ENCODE measurements around the gene STBD1. TPM values are rescaled to one million over a fixed set of nuclear protein-coding genes. Genes with fewer than 3 reads are reported as not detected.

STBD1 gene
- total RNA-seq, 1 experiment from 2014 or later = 3.8 TPM

GRCh38 chr4:76301775-76302162, 4.8 kb upstream of the STBD1 start:
- intact Hi-C loops (cut with micrococcal nuclease; ENCODE audit: unreplicated experiment) = loop anchor here (10.0 kb wide), 1 partner anchor 87 kb away; the partner anchor contains the start of gene SCARB2
- no peak for DNase-seq
- TF ChIP-seq CTCF (IDR thresholded peaks at IDR 0.05; ENCODE audit: insufficient read depth in 1 of 2, low read depth in 1 of 2, low read length in 1 of 2, severe bottlenecking in 1 of 2, unreplicated experiment in 1 of 2) = no peak
- no peak overlapping the region for H3K4me3 Mint-ChIP-seq (ENCODE audit: unreplicated experiment)
- peaks cover 20% of the 10 kb centered on the region for H3K4me1 ChIP-seq
- H3K27ac Mint-ChIP-seq (ENCODE audit: unreplicated experiment) = no peak overlapping the region
- BruUV-seq (replicated peaks) = no TSS peak
- no peaks in the 10 kb centered on the region for H3K36me3 ChIP-seq (ENCODE audit: control insufficient read depth, insufficient read depth, low read length)
- no peaks in the 10 kb centered on the region for H3K27me3 ChIP-seq (replicated peaks; ENCODE audit: control insufficient read depth, insufficient read depth, low read length)
- CTCF ChIA-PET = interaction anchor here (0.9 kb wide), 1 partner anchor 122 kb away, joined by 3 read pairs; no protein-coding TSS in a partner anchor
- H3K36me3 Mint-ChIP-seq (ENCODE audit: insufficient read depth, unreplicated experiment) = no peaks in the 10 kb centered on the region
- POLR2A ChIA-PET = no interaction called here
- peaks cover 10% of the 10 kb centered on the region for H3K9me3 ChIP-seq
- H3K4me3 ChIP-seq (ENCODE audit: low read depth, low read length) = no peak overlapping the region
- H3K9me3 Mint-ChIP-seq (ENCODE audit: unreplicated experiment) = no peaks in the 10 kb centered on the region
- H3K4me1 Mint-ChIP-seq (ENCODE audit: low read depth, unreplicated experiment) = peaks cover 31% of the 10 kb centered on the region
- H3K27me3 Mint-ChIP-seq (ENCODE audit: insufficient read depth, unreplicated experiment) = no peaks in the 10 kb centered on the region

GRCh38 chr4:76302826-76303438, 3.6 kb upstream of the STBD1 start:
- Histone ChIP-seq H3K4me1 (peaks cover 25% of the 10 kb centered on the region), H3K27me3 (replicated peaks; ENCODE audit: control insufficient read depth, insufficient read depth, low read length) (no peaks in the 10 kb centered on the region), H3K36me3 (ENCODE audit: control insufficient read depth, insufficient read depth, low read length) (no peaks in the 10 kb centered on the region), H3K4me3 (ENCODE audit: low read depth, low read length) (no peak overlapping the region), H3K9me3 (peaks cover 10% of the 10 kb centered on the region)
- BruUV-seq (replicated peaks) = no TSS peak
- CTCF ChIA-PET = no interaction called here
- Mint-ChIP-seq H3K4me3 (ENCODE audit: unreplicated experiment) (no peak overlapping the region), H3K27ac (ENCODE audit: unreplicated experiment) (peak overlapping the region; percentile 3), H3K36me3 (ENCODE audit: insufficient read depth, unreplicated experiment) (no peaks in the 10 kb centered on the region), H3K27me3 (ENCODE audit: insufficient read depth, unreplicated experiment) (no peaks in the 10 kb centered on the region), H3K4me1 (ENCODE audit: low read depth, unreplicated experiment) (peaks cover 31% of the 10 kb centered on the region), H3K9me3 (ENCODE audit: unreplicated experiment) (no peaks in the 10 kb centered on the region)
- POLR2A ChIA-PET = no interaction called here
- DNase-seq = no peak
- intact Hi-C loops (cut with micrococcal nuclease; ENCODE audit: unreplicated experiment) = loop anchor here (10.0 kb wide), 1 partner anchor 88 kb away; the partner anchor contains the start of gene SCARB2
- no peak for TF ChIP-seq CTCF (IDR thresholded peaks at IDR 0.05; ENCODE audit: insufficient read depth in 1 of 2, low read depth in 1 of 2, low read length in 1 of 2, severe bottlenecking in 1 of 2, unreplicated experiment in 1 of 2)

GRCh38 chr4:76305033-76305687, 1.4 kb upstream of the STBD1 start:
- peak overlapping the region; percentile 71 for H3K27ac Mint-ChIP-seq (ENCODE audit: unreplicated experiment)

More at GRCh38 chr4:76305033-76305687, 1.4 kb upstream of the STBD1 start:
- intact Hi-C loops (cut with micrococcal nuclease; ENCODE audit: unreplicated experiment) = loop anchor here (10.0 kb wide), 1 partner anchor 90 kb away; the partner anchor contains the start of gene SCARB2
- Histone ChIP-seq H3K4me1 (peaks cover 25% of the 10 kb centered on the region), H3K4me3 (ENCODE audit: low read depth, low read length) (peak overlapping the region; percentile 51), H3K36me3 (ENCODE audit: control insufficient read depth, insufficient read depth, low read length) (no peaks in the 10 kb centered on the region), H3K9me3 (no peaks in the 10 kb centered on the region), H3K27me3 (replicated peaks; ENCODE audit: control insufficient read depth, insufficient read depth, low read length) (no peaks in the 10 kb centered on the region)
- no peak for DNase-seq
- Mint-ChIP-seq H3K36me3 (ENCODE audit: insufficient read depth, unreplicated experiment) (peaks cover 12% of the 10 kb centered on the region), H3K9me3 (ENCODE audit: unreplicated experiment) (no peaks in the 10 kb centered on the region), H3K27me3 (ENCODE audit: insufficient read depth, unreplicated experiment) (no peaks in the 10 kb centered on the region), H3K4me1 (ENCODE audit: low read depth, unreplicated experiment) (peaks cover 31% of the 10 kb centered on the region), H3K4me3 (ENCODE audit: unreplicated experiment) (peak overlapping the region; percentile 90)
- ChIA-PET CTCF (interaction anchor here (1.0 to 2.8 kb wide), 3 partner anchors 54 to 126 kb away, joined by 4 to 29 read pairs (median 6); no protein-coding TSS in a partner anchor), POLR2A (no interaction called here)
- BruUV-seq (replicated peaks) = no TSS peak
- no peak for TF ChIP-seq CTCF (IDR thresholded peaks at IDR 0.05; ENCODE audit: insufficient read depth in 1 of 2, low read depth in 1 of 2, low read length in 1 of 2, severe bottlenecking in 1 of 2, unreplicated experiment in 1 of 2)

Data from Caco-2 (cell line).